Ureter (tissue), 1 donor: ENCODE data around the gene SPANXN5. TPM values are rescaled to one million over a fixed set of nuclear protein-coding genes. Genes with fewer than 3 reads are reported as not detected.
"Not testable (repeated sequence)": the region's sequence is repeated elsewhere in the genome, so short reads cannot be mapped to it uniquely, and the experiment has no call there.

Experiments
- DNase-seq: peaks from one replicate; pipeline ENCODE4 v3.0.0-alpha.2; 2020; ENCODE audit warnings: low spot score
- total RNA-seq: library from RNA; stranded (reverse); gene quantifications from one replicate; pipeline ENCODE4 v1.2.4, GENCODE V29; 2023
- donor health status: DM: yes; HTN: yes; CAD: no.

SPANXN5 gene, protein sequence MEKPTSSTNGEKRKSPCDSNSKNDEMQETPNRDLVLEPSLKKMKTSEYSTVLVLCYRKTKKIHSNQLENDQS
- not detected for total RNA-seq

- not testable (repeated sequence) for DNase-seq
Observed at GRCh38 chrX:52797327-52797726, at the start of gene SPANXN5. Gene SPANXN5, minus strand, starts transcription at chrX:52797427. Its CDS starts 79 bp downstream, at chrX:52797348.

GRCh38 chrX:52843619-52844018 lies 46.4 kb upstream of the SPANXN5 start:
- not testable (repeated sequence) for DNase-seq

GRCh38 chrX:52839137-52839536 lies 41.9 kb upstream of the SPANXN5 start:
- DNase-seq, result no peak

DNA sequence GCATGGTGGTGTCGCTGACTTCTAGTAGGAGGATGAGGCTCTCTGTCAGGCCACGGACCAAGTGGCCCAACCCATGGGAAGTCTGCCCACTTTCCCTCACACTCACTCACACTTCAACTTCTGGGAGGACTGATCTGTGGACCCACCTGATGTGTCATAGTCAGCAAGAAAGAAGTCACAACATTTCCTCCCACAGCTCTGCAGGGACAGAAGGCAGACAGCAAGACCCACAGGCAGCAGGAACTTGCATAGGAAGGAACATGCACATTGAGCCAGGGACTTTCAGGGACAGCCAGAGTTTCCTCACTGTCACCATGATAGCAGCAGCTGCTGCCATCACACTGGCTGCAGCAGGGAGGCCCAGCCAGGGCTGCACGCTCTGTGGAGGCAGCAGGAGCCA lies 33.3 kb upstream of the SPANXN5 start:
- no peak for DNase-seq

- DNase-seq, result no peak
Observed at GRCh38 chrX:52824608-52825007, 27.4 kb upstream of the SPANXN5 start.

GRCh38 chrX:52821079-52821760 lies 24.0 kb upstream of the SPANXN5 start:
- DNase-seq, result no peak

DNA sequence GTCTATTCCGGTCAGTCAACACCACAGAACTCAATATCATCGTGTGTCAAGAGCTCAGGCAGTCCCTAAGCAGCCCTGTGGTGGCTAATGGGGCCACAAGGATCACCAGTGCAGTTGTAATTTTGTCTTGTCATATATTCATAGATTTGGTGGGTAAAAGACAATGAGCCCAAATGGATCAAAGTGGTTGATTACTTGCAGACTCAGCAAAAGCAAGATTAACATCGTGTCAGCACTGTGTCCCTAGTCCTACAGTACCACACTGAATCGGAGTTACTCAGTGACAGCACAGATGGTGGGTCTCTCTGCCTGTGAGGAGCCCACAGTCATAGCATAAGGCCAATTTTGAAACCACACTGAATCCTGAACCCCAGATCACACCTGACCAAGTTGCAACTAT lies 22.6 kb upstream of the SPANXN5 start:
- no peak for DNase-seq

GRCh38 chrX:52811065-52811625 lies 13.9 kb upstream of the SPANXN5 start, which contains the start of gene XAGE5:
Gene XAGE5, plus strand, starts transcription at chrX:52811287. Its CDS starts 1,280 bp downstream, at chrX:52812567.
- no peak for DNase-seq

GRCh38 chrX:52804876-52805275 lies 7.6 kb upstream of the SPANXN5 start:
- DNase-seq, result not testable (repeated sequence)

DNA sequence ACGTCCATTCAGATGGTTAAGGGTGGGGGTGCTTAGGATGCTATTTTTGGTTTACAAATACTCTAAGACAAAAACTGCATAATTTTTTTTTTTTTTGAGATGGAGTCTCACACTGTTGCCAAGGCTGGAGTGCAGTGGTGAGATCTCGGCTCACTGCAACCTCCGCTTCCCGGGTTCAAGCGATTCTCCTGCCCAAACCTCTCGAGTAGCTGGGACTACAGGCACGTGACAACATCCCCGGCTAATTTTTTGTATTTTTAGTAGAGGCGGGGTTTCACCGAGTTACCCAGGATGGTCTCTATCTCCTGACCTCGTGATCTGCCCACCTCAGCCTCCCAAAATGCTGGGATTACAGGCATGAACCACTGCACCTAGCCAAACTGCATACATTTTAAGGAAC lies 23.7 kb downstream of the SPANXN5 start:
- DNase-seq, result not testable (repeated sequence)

DNA sequence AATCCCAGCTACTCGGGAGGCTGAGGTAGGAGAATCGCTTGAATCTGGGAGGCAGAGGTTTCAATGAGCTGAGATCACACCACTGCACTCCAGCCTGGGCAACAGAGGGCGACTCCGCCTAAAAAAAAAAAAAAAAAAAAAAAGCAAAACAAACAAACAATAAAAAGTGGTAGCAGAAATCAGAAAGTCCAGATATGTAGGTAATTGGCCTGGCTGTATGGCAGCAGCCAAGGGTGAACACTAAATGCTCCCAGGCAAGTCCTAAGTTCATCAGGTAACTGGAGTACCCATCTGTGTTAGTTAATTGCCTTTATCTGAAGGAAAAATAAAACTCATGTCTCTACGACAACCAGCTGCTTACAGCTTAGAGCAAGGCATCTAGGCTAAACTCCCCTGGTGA lies 31.2 kb downstream of the SPANXN5 start:
- not testable (repeated sequence) for DNase-seq

- DNase-seq, result not testable (repeated sequence)
Observed at GRCh38 chrX:52750952-52751351, 46.3 kb downstream of the SPANXN5 start, which contains the start of gene SSX2B. Gene SSX2B, plus strand, starts transcription at chrX:52751252. Its CDS starts 1,429 bp downstream, at chrX:52752681.

Other genes starting within 250 kb of the SPANXN5 start
- gene SSX7, start 142.5 kb downstream of the SPANXN5 start, total RNA-seq, result not detected
- gene SSX2, start 90.2 kb downstream of the SPANXN5 start, total RNA-seq, result not detected
- gene SSX2B, start 46.2 kb downstream of the SPANXN5 start, total RNA-seq, result not detected
- not detected for gene XAGE5, start 13.9 kb upstream of the SPANXN5 start, total RNA-seq
- gene XAGE3, start 70.7 kb upstream of the SPANXN5 start, total RNA-seq, result not detected
- 34.3 TPM for gene FAM156B, start 99.9 kb upstream of the SPANXN5 start, total RNA-seq
- gene FAM156A, start 161.1 kb upstream of the SPANXN5 start, total RNA-seq, result 34.0 TPM